K562 (cell line): ENCODE data around the gene ZNF319. TPM values are rescaled to one million over a fixed set of nuclear protein-coding genes. Genes with fewer than 3 reads are reported as not detected.

Experiments used
- CBFB ChIP-seq: sonication (generic); formaldehyde crosslinking; IDR thresholded peaks from 2 replicates; pipeline ENCODE4 v1.4.0; 2020; ENCODE audit warnings: mild to moderate bottlenecking, missing genetic modification reagents
- CREM ChIP-seq: IDR thresholded peaks from 2 replicates; pipeline ENCODE4 v1.6.1; 2014; ENCODE audit warnings: antibody characterized with exemption, low read depth
- CXXC5 ChIP-seq: fragments of 250-450 bp; sonication (Bioruptor Pico); IDR thresholded peaks from 2 replicates; pipeline ENCODE4 v1.8.0; 2022; ENCODE audit warnings: inconsistent platforms, mild to moderate bottlenecking, moderate library complexity
- FOXJ2 ChIP-seq: fragments of 200-800 bp; sonication (Bioruptor generic); IDR thresholded peaks from 2 replicates; pipeline ENCODE4 v1.6.1; 2016; ENCODE audit warnings: missing genetic modification characterization, missing compliant biosample characterization
- HEY1 ChIP-seq: fragments of 250-450 bp; sonication (Bioruptor Pico); IDR thresholded peaks from 2 replicates; pipeline ENCODE4 v1.5.0; 2020; ENCODE audit warnings: mild to moderate bottlenecking, moderate library complexity, borderline replicate concordance
- MED1 ChIP-seq: sonication (generic); formaldehyde crosslinking; IDR thresholded peaks from 2 replicates; pipeline ENCODE4 v1.8.1; 2023; ENCODE audit warnings: missing genetic modification reagents, borderline replicate concordance
- MEF2D ChIP-seq: conservative IDR thresholded peaks from 2 replicates; pipeline ENCODE4 v1.6.1; 2016; ENCODE audit warnings: low read depth, missing genetic modification characterization, missing compliant biosample characterization
- NFE2 ChIP-seq: IDR thresholded peaks from 2 replicates; pipeline ENCODE4 v1.6.1; 2014; ENCODE audit warnings: antibody characterized with exemption, low read depth
- NR2C1 ChIP-seq, 2 experiments: fragments of 450-650 bp; IDR thresholded peaks; 2 replicates each; pipeline ENCODE4 v1.6.1; 2017; ENCODE audit warnings: mild to moderate bottlenecking in 2 of 2, antibody characterized with exemption in 1 of 2, inconsistent platforms in 1 of 2, missing compliant biosample characterization in 1 of 2, missing genetic modification characterization in 1 of 2
- PTBP1 ChIP-seq: fragments of 200-400 bp; formaldehyde crosslinking; IDR thresholded peaks from 2 replicates; pipeline ENCODE4 v1.6.1; 2017; ENCODE audit warnings: low read depth, low read length
- RBM39 ChIP-seq: fragments of 200-400 bp; formaldehyde crosslinking; optimal IDR thresholded peaks from 2 replicates; pipeline ENCODE3; 2018; ENCODE audit warnings: low read depth, low read length
- SIX5 ChIP-seq, 2 experiments: IDR thresholded peaks; 2 replicates each; pipeline ENCODE4 v1.6.1; 2011; ENCODE audit warnings: low read length in 2 of 2, borderline replicate concordance in 1 of 2, low read depth in 1 of 2, mild to moderate bottlenecking in 1 of 2, moderate library complexity in 1 of 2; ENCODE audit not compliant: insufficient read depth in 1 of 2
- TCF3 ChIP-seq: sonication (generic); formaldehyde crosslinking; IDR thresholded peaks from 2 replicates; pipeline ENCODE4 v1.4.0; 2020; ENCODE audit warnings: mild to moderate bottlenecking, missing genetic modification reagents
- TRIM24 ChIP-seq, 2 experiments: fragments of 450-650 bp; IDR thresholded peaks; 2 replicates each; pipeline ENCODE4 v1.6.1; 2016
- ZNF507 ChIP-seq: conservative IDR thresholded peaks from 2 replicates; pipeline ENCODE4 v1.6.1; 2017; ENCODE audit warnings: missing genetic modification characterization, missing compliant biosample characterization
- ZSCAN32 ChIP-seq: fragments of 450-650 bp; formaldehyde crosslinking; IDR thresholded peaks from 2 replicates; pipeline ENCODE4 v1.4.0; 2020; ENCODE audit warnings: mild to moderate bottlenecking, moderate library complexity
- polyA plus RNA-seq, 8 experiments: library from polyadenylated mRNA; depleted of rRNA in 4 of 8; stranded (reverse) in 5 of 8; unstranded in 3 of 8; fragments of >200 nt; fragmentation: Nextera tagmentation in 2 of 8; fragmentation: Illumina TruSeq in 1 of 8; extraction: Ambion mirVana in 2 of 8; extraction: Trizol in 1 of 8; gene quantifications; 2 replicates each; pipeline versions ENCODE4 v1.2.1 to v1.2.3, GENCODE V29; 2011 to 2014; ENCODE audit warnings: inconsistent platforms in 1 of 8, missing spikeins in 1 of 8
- total RNA-seq, 7 experiments: library from RNA; depleted of rRNA in 6 of 7; stranded (reverse); fragments of >200 nt in 6 of 7; fragmentation: Illumina TruSeq in 2 of 7; extraction: Trizol in 2 of 7; gene quantifications; 2 replicates each; pipeline versions ENCODE4 v1.2.1 to v1.2.3, GENCODE V29; 2011 to 2021; ENCODE audit warnings: low replicate concordance in 1 of 7
- TF ChIP-seq, protein P1 (sequence below), 3 experiments: IDR thresholded peaks in 2 of 3; conservative IDR thresholded peaks in 1 of 3; 2 replicates each; pipeline ENCODE4 v1.5.1; 2011 to 2012; ENCODE audit warnings: low read length in 3 of 3, mild to moderate bottlenecking in 3 of 3, control low read depth in 2 of 3, improper control_type of control experiment in 1 of 3, inconsistent platforms in 1 of 3, low read depth in 1 of 3, mixed read lengths in 1 of 3, moderate library complexity in 1 of 3; ENCODE audit not compliant: insufficient read depth in 2 of 3
- TF ChIP-seq, protein P2 (sequence below): fragments of 450-650 bp; IDR thresholded peaks from 2 replicates; pipeline ENCODE4 v1.6.1; 2018; ENCODE audit warnings: mild to moderate bottlenecking, low read depth; ENCODE audit not compliant: partially characterized antibody
- TF ChIP-seq, protein P3 (sequence below): fragments of 250-450 bp; sonication (Bioruptor Pico); IDR thresholded peaks from 2 replicates; pipeline ENCODE4 v1.8.0; 2021; ENCODE audit warnings: mild to moderate bottlenecking, moderate library complexity

ZNF319 gene
- total and polyA plus RNA-seq, 9 of the 15 experiments (the other 6 are each of a cell fraction or from before 2014, with no cell fraction given), result 0.20 to 5.7 (median 1.4) TPM

DNA sequence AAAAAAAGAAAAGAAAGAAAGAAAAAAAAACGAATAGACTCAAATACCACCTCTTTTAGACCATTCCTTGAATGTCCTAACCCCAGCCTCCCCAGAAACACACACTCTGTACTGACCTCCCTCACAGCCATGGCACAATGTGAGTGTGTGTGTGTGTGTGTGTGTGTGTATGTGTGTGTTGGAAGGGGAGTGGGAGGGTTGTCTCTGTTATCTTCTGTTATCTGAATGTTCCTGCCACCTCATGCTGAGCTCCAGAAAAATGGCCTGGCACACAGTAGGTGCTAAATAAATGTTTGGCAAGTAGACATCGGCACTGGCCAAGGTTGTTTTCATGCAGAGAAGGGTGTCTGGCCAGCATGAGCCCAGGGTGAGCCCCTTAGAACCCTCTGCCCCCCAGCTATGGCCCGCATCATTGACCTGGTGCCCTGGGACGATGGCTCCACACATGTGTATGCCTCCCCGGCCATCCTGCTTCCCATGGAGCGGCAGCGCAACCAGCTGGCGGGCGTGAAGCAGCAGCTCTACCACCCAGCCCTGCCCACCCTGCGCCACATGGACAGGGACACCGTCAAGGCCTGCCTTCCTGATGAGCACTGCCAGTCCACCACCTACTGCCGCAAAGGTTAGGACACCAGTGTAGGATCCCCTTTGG is 22.9 kb downstream of the ZNF319 start (continued):
- no peak for TF ChIP-seq NR2C1 (IDR thresholded peaks at IDR 0.05)
- TF ChIP-seq NR2C1 (tag; IDR thresholded peaks at IDR 0.05), result 0 out of 2 replicates have a peak, but pooled peaks have one; percentile 8
- TF ChIP-seq MEF2D (tag), result no peak
- TF ChIP-seq MED1 (CRISPR knock-in tag), result no peak
- TF ChIP-seq PTBP1, result no peak
- TF ChIP-seq, protein P1, sequence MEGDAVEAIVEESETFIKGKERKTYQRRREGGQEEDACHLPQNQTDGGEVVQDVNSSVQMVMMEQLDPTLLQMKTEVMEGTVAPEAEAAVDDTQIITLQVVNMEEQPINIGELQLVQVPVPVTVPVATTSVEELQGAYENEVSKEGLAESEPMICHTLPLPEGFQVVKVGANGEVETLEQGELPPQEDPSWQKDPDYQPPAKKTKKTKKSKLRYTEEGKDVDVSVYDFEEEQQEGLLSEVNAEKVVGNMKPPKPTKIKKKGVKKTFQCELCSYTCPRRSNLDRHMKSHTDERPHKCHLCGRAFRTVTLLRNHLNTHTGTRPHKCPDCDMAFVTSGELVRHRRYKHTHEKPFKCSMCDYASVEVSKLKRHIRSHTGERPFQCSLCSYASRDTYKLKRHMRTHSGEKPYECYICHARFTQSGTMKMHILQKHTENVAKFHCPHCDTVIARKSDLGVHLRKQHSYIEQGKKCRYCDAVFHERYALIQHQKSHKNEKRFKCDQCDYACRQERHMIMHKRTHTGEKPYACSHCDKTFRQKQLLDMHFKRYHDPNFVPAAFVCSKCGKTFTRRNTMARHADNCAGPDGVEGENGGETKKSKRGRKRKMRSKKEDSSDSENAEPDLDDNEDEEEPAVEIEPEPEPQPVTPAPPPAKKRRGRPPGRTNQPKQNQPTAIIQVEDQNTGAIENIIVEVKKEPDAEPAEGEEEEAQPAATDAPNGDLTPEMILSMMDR (IDR thresholded peaks at IDR 0.05 in 2 of 3, conservative IDR thresholded peaks at IDR 0.05 in 1 of 3; ENCODE audit: insufficient read depth in 2 of 3, low read depth in 1 of 3, low read length in 3 of 3), result peak in 2 of 3 experiments; percentile 41 to 45; a peak in 3 of 6 replicates
- TF ChIP-seq, protein P2, sequence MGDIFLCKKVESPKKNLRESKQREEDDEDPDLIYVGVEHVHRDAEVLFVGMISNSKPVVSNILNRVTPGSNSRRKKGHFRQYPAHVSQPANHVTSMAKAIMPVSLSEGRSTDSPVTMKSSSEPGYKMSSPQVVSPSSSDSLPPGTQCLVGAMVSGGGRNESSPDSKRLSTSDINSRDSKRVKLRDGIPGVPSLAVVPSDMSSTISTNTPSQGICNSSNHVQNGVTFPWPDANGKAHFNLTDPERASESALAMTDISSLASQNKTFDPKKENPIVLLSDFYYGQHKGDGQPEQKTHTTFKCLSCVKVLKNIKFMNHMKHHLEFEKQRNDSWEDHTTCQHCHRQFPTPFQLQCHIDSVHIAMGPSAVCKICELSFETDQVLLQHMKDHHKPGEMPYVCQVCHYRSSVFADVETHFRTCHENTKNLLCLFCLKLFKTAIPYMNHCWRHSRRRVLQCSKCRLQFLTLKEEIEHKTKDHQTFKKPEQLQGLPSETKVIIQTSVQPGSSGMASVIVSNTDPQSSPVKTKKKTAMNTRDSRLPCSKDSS, result no peak
- TF ChIP-seq FOXJ2 (tag), result 0 out of 2 replicates have a peak, but pooled peaks have one; percentile 31
- TF ChIP-seq TRIM24 (IDR thresholded peaks at IDR 0.05), result 0 out of 4 replicates have a peak, but pooled peaks have one; percentile 30 to 42
- TF ChIP-seq CBFB (CRISPR knock-in tag), result no peak
- TF ChIP-seq TCF3 (CRISPR knock-in tag), result no peak; the same call in 1 of the 2 replicates
- no peak for TF ChIP-seq RBM39
- no peak for TF ChIP-seq CREM
- TF ChIP-seq SIX5 (IDR thresholded peaks at IDR 0.05; ENCODE audit: borderline replicate concordance in 1 of 2, insufficient read depth in 1 of 2, low read depth in 1 of 2, low read length in 2 of 2), result no peak
- no peak for TF ChIP-seq ZSCAN32 (CRISPR knock-in tag)
- TF ChIP-seq, protein P3, sequence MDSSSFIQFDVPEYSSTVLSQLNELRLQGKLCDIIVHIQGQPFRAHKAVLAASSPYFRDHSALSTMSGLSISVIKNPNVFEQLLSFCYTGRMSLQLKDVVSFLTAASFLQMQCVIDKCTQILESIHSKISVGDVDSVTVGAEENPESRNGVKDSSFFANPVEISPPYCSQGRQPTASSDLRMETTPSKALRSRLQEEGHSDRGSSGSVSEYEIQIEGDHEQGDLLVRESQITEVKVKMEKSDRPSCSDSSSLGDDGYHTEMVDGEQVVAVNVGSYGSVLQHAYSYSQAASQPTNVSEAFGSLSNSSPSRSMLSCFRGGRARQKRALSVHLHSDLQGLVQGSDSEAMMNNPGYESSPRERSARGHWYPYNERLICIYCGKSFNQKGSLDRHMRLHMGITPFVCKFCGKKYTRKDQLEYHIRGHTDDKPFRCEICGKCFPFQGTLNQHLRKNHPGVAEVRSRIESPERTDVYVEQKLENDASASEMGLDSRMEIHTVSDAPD, result no peak
- TF ChIP-seq NFE2, result peak; percentile 56
- TF ChIP-seq CXXC5, result no peak
- no peak for TF ChIP-seq ZNF507
- no peak for TF ChIP-seq HEY1 (CRISPR knock-in tag)
